GM18526 (cell line): ENCODE measurements around the gene C2CD3.

Source experiments
- POLR2A ChIP-seq: IDR thresholded peaks from 3 replicates; pipeline ENCODE4 v1.6.1; 2011; ENCODE audit not compliant: insufficient read length; ENCODE audit errors: extremely low read depth

C2CD3 gene

DNA sequence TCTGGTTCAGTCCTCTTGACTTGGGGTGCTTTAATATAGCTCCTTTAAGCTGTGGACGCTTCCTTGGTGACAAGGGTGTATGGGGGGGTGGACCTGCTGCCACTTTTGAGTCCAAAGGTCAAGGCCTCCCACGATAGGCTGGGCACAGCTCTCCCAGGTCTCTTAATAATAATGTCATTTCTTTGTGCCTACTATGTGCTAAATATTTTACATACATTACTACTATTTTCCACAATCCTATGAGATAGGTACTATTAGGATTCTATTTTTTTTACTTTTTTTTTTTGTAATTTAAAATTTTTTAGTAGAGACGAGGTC is 161.6 kb downstream of the C2CD3 start:
- TF ChIP-seq POLR2A, result no peak

DNA sequence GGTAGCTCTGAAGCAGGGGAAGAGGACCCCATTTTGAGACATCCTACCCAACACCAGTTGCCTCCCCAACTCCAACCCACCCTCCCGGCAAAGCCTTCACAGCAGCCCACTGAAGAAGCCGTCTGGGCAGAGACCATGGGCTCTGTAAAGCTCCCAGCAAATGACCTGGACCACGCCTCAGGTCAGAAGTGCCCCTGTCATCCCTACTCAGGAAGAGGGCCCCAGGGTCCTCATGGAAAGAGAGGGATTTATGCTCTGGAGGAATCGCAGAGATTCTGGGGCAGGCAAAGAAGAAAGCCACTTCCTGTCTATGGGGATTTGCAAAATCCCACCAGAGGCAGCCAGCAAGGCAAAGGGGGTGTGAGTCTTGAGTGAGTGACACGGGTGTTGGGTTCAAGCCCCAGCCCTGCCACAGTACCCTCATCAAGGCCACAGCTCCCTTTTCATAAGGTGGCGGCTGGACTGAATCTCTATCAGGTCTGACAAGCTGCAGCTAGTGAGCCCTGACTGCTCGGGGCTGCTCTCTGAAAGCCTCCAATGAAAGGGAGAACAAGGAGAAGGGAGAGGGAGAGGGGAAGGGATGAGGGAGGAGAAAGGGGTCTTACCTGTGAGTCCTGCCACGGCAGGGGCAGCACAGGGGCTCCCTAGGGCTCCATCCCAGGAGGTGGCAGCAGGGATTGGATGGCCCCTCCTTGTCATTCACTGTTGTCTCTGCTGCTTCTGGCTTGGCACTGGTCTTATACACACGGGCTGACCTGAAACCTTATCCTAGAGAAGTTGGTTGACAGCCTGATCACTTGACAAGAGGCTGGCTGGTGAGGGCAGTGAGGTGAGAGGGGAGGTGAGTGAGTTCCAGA is 162.2 kb downstream of the C2CD3 start, which contains the start of gene UCP3:
Gene UCP3 (minus strand): TSS at position 713 of the 857 bp plus-strand sequence. CDS start 2,043 bp downstream, outside the sequence.
- no peak for TF ChIP-seq POLR2A

DNA sequence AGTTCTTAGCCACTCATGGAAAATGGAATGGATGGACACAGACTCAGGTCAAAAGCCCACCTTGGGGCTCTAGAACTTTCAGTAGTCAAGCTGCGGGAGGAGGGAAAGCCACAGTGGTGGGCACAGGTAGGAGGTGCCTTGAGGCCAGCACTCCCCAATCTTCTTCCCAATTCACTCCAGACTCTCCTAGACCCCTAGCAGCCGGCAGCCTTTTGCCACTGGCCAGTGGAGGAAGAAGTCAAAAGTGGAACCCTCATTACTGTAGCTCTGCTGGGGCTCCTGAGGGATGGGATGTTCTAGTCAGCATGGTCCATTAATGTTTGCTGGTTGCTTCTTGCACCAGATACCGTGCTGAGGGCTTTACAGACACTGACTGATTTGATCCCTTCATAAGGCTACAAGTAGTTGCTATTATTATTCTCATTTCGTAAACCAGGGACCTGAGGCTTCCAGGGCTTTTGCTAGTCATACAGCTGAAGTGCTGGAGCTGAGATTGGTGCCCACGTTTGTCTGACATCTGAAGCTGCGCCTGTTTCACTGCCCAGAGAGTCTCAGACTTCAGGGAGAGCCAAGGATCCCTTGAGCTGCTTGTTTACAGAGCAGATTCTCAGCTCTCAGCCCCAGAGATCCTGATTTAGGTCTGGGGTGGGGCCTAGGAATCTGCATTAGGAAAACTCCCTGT is 163.0 kb downstream of the C2CD3 start:
- TF ChIP-seq POLR2A, result no peak

DNA sequence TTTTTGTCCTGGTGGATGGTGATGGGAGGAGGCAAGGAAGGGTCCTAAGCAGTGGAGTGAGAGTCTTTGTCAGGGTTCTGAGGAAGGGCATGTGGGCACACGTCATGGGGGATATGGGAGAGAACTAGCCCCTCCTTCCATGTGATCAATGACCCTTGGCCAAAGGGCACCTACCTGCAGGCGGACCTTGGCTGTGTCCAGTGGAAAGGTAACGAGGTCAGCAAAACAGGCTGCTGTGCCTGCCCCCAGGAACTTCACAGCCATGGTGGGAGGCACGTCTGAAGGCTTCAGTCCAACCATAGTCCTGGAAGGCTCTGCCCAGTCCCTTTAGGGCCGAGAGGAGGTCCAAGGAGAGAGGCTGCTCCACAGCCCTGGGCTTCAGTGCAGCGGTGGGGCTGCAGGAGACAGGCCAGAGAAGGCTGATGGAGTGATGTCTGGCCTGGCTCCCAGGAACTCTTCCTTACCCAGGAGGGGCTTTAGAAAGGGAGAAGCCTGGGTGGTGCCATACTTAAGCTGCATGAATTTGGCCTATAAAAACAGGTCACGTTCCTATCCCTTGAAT is 164.0 kb downstream of the C2CD3 start:
- no peak for TF ChIP-seq POLR2A

DNA sequence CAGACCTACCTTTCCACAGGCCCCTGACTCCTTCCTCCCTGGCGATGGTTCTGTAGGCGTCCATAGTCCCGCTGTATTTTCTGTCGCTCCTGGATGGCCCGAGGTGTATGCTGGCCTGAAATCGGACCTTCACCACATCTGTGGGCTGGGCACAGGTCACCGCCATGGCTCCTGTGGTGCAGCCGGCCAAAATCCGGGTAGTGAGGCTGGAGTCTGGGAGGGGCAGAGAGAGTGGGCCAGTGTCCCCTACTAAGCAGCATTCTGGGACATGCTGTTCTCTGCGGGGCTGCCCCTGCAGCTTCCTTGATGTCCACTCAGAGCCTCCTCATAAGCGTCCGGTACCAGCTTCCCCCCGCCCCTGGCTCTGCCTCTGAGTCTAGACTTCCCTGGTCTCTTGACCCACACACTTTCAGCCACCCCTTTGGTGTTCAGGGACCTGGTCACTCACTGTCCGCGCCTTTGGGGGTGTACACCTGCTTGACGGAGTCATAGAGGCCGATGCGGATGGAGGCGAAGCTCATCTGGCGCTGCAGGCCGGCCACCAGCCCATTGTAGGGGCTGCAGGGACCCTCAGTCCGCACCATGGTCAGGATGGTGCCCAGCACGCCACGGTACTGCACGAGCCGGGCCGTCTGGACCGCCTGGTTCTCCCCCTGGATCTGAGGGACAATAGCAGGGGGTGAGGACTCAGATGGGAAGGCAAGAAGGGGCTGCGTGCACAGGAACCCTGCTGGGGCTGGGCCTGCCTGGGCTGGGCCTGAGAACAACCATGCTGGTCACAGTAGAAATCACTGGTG is 164.9 kb downstream of the C2CD3 start:
- TF ChIP-seq POLR2A, result no peak

DNA sequence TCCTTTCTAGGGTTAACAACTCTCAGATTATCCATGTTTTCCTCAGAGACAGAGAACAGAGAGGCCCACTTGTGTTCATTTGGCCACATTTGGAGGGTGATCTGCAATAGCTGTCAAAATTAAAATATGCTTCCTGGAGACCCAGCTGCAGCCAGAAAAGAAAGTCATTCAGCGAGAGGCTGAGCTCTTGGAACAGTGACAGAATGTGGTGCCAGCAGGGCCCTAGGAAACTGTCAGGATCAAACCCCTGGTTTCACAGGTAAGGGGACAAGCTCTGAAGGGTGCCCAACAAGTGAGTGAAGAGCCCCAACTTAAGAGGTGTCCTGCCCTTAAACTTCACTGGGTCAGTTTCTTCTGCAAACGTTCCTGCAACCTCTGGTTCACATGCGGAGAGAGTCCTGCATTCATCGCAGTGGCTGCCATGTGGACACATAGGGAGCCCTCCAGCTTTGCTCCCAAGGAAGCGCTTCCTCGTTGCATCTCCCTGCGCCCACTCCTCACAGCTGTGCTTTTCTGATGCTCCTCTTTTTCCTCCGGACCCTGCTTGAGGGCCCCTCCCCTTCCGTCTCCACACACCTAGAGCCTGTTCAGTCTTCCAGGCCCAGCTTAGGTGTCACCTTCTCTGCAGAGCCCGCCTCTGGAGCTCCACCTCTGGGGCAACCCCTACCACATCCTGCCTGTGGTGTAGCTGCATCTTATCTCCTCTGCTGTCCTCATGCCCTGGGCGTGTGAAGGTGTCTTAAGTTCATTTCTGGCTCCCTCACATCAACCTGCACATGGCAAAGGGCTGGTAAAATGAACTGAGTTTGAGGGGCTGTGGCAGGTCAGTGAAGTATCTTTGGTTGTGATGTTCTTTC is 165.8 kb downstream of the C2CD3 start:
- TF ChIP-seq POLR2A, result no peak

DNA sequence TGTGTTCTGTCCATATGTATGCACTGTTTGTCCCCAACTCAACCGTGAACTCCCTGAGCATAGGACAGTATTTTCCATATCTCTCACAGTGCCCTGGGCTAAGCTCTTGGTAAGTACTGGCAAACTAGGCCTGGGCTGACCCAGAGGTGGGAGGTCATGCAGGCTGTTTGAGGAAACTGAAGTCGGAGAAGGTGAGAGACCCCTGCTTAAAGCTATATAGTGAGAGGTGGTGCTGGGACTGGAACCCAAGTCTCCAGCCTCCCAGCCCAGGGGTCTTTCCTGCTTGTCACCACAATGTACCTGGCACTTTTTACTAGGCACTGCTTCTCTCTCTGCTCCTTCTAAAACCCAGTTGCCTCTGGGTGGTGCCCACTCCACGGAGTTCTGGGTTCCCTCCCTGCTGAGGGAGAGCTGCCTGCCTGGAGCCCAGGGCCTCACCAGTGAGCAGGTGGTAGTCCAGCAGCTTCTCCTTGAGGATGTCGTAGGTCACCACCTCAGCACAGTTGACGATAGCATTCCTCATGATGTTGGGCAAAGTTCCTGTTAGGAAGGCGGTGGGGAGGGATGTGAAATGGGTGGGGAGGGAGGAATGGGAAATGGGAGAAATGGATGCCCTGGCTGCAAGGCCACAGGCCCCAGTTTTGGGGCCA is 166.6 kb downstream of the C2CD3 start:
- TF ChIP-seq POLR2A, result no peak

DNA sequence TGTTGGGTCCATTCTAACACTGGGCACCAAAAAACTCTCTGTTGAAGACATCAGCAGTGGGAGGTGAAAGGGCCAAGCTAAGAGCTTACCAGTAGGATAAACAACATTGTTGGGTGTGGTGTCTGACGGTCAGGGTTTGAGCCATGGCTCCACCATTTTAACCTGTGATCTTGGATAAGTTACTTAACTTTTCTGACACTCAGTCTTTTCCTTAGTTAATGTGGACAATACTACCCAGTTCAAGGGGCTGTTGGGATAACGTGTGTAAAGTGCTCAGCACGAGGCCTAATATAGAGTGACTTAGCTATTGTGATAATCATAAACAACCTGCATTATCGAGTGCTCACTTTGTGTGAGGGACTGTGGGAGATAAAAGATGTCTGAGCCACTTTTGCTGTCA is 168.0 kb downstream of the C2CD3 start:
- TF ChIP-seq POLR2A, result no peak

DNA sequence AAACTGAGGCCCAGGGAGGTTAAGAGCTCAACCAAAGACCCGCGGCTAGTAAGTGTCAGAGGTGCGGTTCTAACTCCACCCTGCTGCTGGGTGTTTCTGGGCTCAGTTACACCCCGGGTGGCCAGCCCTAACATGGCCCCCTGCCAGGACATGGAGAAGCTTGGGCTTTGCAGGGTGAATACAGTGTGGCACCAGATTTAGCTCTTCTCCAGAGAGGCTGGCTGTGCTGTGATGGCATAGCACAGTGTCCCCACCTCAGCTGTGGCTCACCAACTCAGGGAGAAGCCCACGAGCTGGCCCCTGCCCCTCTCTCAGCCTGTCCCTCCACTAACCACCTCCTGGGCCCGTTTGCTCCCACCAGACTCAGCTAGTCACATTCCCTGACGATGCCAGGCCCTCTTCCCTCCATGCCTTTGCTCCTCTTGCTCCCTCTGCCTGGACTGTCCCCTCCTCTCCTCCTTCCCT is 168.9 kb downstream of the C2CD3 start:
- no peak for TF ChIP-seq POLR2A

DNA sequence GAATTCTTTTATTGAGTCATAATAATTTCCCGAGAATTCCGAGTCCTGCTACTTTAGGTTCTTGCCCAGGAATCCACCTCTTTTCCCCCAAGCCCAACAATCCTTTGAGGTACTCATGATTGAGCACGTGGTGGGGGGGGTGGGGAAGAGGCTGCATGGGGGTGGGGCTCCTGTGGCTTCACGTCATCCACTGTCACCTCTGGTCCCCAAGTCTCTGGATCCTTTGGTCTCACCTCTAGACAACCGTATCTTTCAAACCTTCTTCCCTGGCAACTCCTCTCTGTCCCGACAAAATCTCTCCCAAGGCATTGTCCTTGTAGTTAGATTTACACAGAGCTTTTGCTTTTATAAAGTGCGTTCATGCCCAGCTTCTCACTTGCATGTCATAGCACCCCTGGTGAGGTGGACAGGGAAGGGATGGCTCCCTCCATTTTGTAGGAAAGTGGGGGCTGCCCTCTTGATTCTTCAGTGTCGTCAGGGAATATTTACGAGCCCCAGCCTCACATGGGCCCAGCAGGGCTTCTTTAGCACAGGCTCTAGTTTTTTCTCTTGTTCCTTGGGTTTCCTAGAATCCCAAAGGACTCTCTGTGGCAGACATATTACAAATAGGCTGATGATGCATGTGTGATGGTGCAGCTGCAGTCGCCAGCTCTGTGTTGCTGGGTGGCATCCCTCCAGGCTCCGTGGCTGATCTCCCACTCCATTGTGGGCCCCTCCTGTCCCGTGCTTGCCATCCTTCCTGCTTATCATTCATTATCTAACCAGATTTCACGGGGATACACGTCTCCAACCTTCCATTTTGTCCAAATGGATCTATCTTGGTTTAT is 170.3 kb downstream of the C2CD3 start:
- no peak for TF ChIP-seq POLR2A

DNA sequence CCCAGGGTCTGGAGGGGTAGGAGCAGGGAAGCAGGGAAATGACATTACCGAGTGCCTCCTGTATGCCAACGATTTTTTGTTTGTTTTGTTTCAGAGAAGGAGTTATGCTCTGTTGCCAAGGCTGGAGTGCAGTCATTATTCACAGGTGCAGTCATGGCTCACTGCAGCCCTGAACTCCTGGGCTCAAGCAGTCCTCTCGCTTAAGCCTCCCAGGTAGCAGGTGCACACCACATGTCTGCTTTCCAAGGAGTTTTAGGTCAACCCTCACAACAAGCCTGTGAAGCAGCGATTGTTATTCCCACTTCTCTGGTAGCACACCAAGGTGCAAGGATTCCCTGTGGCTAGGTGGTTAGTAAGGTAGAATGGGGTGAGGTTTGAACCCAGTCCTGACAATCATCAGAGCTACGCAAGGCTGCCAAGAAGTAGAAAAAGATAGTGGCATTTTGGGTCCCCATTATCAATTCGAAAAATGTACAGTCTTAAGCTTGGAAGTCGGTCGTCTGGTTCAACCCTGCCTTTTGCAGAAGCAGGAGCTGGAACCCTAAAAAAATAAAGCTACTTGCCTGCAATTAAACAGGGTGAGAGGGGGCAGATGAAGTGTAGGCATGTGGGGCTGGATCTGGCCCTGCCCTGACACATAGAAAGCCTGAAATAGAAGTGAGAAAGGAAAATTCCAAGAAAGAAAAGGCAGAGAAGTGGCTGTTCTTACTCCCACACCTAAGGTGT is 171.1 kb downstream of the C2CD3 start:
- no peak for TF ChIP-seq POLR2A

DNA sequence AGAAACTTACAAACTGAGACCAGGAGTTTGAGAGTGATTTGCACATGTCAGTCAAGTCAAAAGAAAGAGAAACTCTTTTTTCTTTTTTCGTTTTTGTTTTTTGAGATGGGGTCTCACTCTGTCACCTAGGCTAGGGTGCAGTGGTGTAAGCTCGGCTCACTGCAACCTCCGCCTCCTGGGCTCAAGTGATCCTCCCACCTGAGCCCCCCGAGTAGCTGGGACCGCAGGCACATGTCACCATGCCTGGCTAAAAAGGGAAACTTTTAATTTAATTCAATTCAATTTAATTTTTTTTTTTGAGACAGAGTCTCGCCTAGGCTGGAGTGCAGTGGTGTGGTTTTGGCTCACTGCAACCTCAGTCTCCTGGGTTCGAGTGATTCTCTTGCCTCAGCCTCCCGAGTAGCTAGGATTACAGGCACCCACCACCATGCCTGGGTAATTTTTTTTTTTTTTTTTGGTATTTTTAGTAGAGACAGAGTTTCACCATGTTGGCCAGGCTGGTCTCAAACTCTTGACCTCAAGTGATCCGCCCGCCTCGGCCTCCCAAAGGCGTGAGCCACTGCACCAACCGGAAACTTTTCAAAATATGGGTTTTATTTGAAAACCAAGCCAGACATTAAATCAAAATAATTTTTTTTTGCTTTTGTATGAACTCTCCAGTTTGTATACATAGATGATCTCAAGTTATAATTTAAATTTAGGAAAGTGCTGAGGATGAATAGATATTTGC is 171.8 kb downstream of the C2CD3 start:
- TF ChIP-seq POLR2A, result no peak
